ENCODE data around the gene TMF1. TPM values are rescaled to one million over a fixed set of nuclear protein-coding genes. Genes with fewer than 3 reads are reported as not detected.

Gene TMF1
- total RNA-seq, 1 experiment from 2014 or later: 14.2 TPM

- ChIA-PET POLR2A (ENCODE audit: low non-redundant PET) (no interaction called here), CTCF (no interaction called here)
- BruUV-seq (replicated peaks): no TSS peak
- no peak overlapping the region for H3K27ac ChIP-seq (ENCODE audit: low read depth, low read length, poor library complexity, severe bottlenecking)
- H3K27me3 ChIP-seq (replicated peaks; ENCODE audit: insufficient read depth, low read depth, low read length, poor library complexity): no peaks in the 10 kb centered on the region
- intact Hi-C loops (cut with micrococcal nuclease; ENCODE audit: unreplicated experiment): no loop called here
- no peaks in the 10 kb centered on the region for H3K9me3 ChIP-seq (ENCODE audit: low read depth, low read length, poor library complexity, severe bottlenecking)
- DNase-seq (ENCODE audit: low spot score): no peak
- no peak for TF ChIP-seq EZH2 (IDR thresholded peaks at IDR 0.05; ENCODE audit: borderline replicate concordance, low read depth, low read length, poor library complexity, severe bottlenecking)
- TF ChIP-seq, protein P1, sequence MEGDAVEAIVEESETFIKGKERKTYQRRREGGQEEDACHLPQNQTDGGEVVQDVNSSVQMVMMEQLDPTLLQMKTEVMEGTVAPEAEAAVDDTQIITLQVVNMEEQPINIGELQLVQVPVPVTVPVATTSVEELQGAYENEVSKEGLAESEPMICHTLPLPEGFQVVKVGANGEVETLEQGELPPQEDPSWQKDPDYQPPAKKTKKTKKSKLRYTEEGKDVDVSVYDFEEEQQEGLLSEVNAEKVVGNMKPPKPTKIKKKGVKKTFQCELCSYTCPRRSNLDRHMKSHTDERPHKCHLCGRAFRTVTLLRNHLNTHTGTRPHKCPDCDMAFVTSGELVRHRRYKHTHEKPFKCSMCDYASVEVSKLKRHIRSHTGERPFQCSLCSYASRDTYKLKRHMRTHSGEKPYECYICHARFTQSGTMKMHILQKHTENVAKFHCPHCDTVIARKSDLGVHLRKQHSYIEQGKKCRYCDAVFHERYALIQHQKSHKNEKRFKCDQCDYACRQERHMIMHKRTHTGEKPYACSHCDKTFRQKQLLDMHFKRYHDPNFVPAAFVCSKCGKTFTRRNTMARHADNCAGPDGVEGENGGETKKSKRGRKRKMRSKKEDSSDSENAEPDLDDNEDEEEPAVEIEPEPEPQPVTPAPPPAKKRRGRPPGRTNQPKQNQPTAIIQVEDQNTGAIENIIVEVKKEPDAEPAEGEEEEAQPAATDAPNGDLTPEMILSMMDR (conservative IDR thresholded peaks at IDR 0.05; ENCODE audit: low read depth, low read length): no peak
- H3K4me1 ChIP-seq (ENCODE audit: insufficient read depth, low read length, poor library complexity, severe bottlenecking): no peaks in the 10 kb centered on the region
- no peak overlapping the region for H3K4me3 ChIP-seq (ENCODE audit: low read depth, low read length, poor library complexity, severe bottlenecking)
- no peaks in the 10 kb centered on the region for H3K36me3 ChIP-seq (ENCODE audit: insufficient read depth, low read length, poor library complexity, severe bottlenecking)
These were observed 53.0 kb downstream of the TMF1 start for GRCh38 chr3:68999158-68999557.

GRCh38 chr3:68997887-68998286 is 54.2 kb downstream of the TMF1 start:
- no peak overlapping the region for H3K4me3 ChIP-seq (ENCODE audit: low read depth, low read length, poor library complexity, severe bottlenecking)
- no peaks in the 10 kb centered on the region for H3K9me3 ChIP-seq (ENCODE audit: low read depth, low read length, poor library complexity, severe bottlenecking)
- CTCF ChIA-PET: no interaction called here
- intact Hi-C loops (cut with micrococcal nuclease; ENCODE audit: unreplicated experiment): no loop called here
- no peak for DNase-seq (ENCODE audit: low spot score)
- no peaks in the 10 kb centered on the region for H3K4me1 ChIP-seq (ENCODE audit: insufficient read depth, low read length, poor library complexity, severe bottlenecking)
- BruUV-seq (replicated peaks): no TSS peak
- TF ChIP-seq, protein P1 (conservative IDR thresholded peaks at IDR 0.05; ENCODE audit: low read depth, low read length): no peak
- TF ChIP-seq EZH2 (IDR thresholded peaks at IDR 0.05; ENCODE audit: borderline replicate concordance, low read depth, low read length, poor library complexity, severe bottlenecking): no peak
- H3K27ac ChIP-seq (ENCODE audit: low read depth, low read length, poor library complexity, severe bottlenecking): no peak overlapping the region
- no peaks in the 10 kb centered on the region for H3K27me3 ChIP-seq (replicated peaks; ENCODE audit: insufficient read depth, low read depth, low read length, poor library complexity)
- POLR2A ChIA-PET (ENCODE audit: low non-redundant PET): no interaction called here
- H3K36me3 ChIP-seq (ENCODE audit: insufficient read depth, low read length, poor library complexity, severe bottlenecking): no peaks in the 10 kb centered on the region

DNA sequence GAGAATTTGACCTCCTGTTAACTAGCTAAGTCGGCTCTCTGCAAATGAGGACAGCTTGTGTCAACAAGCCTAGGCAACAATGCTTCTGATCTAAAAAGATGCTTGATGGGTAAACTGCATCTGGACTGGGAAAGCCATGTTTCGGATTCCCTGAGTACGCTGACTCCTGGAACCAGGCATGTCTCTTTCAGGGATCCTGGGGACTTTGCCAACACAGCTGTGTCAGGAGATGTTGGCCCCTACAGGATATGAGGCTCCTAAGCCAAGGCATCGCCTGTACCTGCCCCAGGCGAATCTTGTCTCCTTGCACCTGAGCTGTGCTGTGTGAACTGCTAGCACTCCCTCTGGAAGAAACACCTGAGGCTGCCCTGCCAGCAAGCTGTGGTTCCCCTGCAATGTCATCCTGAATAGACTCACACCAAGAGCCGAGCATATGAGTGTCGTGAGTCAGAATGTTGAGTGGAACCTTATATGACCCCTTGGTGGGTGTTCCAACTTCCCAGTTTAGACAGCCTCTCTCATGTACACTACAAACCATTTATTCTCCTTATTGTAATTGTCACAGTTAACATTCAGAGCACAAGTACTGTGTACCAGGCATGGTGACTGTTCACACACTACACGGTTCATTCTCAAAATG is 55.7 kb downstream of the TMF1 start:
- Histone ChIP-seq H3K27me3 (replicated peaks; ENCODE audit: insufficient read depth, low read depth, low read length, poor library complexity) (no peaks in the 10 kb centered on the region), H3K36me3 (ENCODE audit: insufficient read depth, low read length, poor library complexity, severe bottlenecking) (no peaks in the 10 kb centered on the region), H3K9me3 (ENCODE audit: low read depth, low read length, poor library complexity, severe bottlenecking) (no peaks in the 10 kb centered on the region), H3K27ac (ENCODE audit: low read depth, low read length, poor library complexity, severe bottlenecking) (no peak overlapping the region), H3K4me1 (ENCODE audit: insufficient read depth, low read length, poor library complexity, severe bottlenecking) (no peaks in the 10 kb centered on the region), H3K4me3 (ENCODE audit: low read depth, low read length, poor library complexity, severe bottlenecking) (no peak overlapping the region)
- intact Hi-C loops (cut with micrococcal nuclease; ENCODE audit: unreplicated experiment): no loop called here
- TF ChIP-seq EZH2 (IDR thresholded peaks at IDR 0.05; ENCODE audit: borderline replicate concordance, low read depth, low read length, poor library complexity, severe bottlenecking): no peak
- TF ChIP-seq, protein P1 (conservative IDR thresholded peaks at IDR 0.05; ENCODE audit: low read depth, low read length): no peak
- CTCF ChIA-PET: no interaction called here
- DNase-seq (ENCODE audit: low spot score): no peak
- POLR2A ChIA-PET (ENCODE audit: low non-redundant PET): no interaction called here
- no TSS peak for BruUV-seq (replicated peaks)

Data from A673 (cell line).